HG03135 (cell line): ENCODE data around the gene TNPO3.

Experiments used
- ATAC-seq: cut with Tn5 transposase; IDR thresholded peaks from one replicate; pipeline ENCODE4 v1.9.1; 2021; ENCODE audit warnings: mild to moderate bottlenecking, moderate library complexity; ENCODE audit not compliant: unreplicated experiment

The TNPO3 gene

DNA sequence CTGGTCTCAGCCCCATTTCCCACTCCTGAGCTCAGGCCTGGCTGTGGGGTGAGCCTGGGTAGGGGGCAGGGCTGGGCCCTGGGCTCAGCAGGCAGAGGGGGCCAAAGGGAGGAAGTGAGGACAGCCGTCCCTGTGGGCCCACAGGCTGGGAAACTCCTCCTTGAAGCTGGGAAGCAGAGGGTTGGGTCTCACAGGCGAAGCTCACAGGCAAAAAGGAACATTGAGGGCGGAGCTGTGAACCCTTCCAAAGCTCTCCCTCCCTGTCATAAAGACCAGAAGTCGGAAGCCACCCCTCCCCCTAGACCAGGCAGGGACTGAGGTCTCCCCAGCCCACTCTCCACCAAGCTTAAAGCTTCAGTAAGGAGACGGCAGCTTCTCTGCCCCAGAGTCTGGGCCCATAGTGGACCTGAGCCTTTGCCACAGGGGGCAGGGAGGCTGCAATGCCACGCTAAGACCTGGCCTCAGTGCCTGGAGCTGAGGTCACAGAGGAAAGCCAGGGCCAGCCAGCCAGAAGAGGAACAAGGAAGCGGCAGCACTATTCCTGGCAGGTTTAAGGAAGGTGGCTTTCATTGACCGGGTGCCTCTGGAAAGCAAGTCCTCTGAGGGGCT lies 143.4 kb downstream of the TNPO3 start:
- ATAC-seq = no peak

DNA sequence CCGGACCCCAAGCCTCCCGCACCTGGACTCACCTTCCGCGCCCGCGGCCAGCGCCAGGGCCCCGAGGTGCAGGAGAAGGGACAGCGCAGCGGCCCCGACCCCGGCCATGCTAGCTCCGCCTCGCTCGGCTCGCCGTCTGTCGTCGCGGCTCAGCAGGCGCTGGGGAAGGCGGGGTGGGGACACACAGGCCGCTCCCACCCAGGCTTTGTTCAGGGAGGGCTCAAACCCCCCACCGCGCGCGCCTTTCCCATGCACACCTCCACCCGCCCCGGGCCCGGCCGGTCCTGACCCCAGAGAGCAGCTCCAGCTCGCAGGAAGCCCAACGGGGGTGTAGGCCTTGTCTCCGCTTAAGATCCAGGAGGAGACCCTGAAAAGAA lies 144.4 kb downstream of the TNPO3 start, which contains the start of gene KCP:
Gene KCP (minus strand): TSS at position 141 of the 377 bp plus-strand sequence. CDS start 33 bp downstream, at position 108.
- no peak for ATAC-seq

DNA sequence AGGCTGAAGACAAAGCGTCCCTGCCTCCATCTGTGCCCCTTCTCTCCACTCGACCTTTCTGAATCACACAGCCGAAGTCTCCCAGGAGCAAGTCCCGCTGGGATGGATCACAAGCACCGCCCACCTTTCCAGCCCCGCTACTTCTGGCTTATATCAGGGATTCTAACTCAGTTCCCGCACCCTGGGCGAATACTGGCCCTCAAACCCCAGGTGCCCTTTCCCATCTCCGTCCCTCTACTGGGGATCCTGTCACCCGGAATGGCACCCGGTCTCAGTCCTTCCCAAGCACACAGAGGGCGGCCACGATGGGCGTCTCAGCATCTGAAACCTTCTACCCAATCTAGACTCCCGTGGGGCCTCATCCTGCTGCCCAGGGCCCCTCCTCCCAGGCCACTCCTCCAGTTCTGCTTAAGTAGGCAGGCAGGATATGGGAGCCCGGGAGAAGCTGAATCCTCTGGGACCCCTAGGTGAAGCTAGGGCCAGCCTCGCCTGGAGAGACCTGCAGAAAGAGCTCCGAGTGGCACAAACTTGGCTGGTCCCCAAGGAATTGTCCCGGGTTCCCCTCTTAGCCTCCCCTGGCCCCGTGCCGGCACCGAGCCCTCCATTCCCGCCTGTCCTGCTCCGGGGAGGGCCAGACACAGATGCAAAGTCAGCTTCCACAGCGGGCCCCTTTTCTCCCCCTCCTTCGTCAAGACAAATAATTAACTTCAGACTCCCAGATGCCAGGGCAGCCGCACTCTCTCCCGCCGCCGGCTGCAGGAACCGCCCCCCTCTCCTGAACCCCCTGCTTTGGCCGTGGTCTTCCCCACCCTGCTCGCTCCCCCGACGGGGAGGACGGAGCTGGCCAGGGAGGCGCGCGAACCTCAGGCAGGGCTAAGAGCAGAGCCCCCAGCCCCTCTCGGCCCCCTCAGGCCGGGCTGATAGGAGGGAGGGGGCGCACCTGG lies 145.0 kb downstream of the TNPO3 start:
- no peak for ATAC-seq

DNA sequence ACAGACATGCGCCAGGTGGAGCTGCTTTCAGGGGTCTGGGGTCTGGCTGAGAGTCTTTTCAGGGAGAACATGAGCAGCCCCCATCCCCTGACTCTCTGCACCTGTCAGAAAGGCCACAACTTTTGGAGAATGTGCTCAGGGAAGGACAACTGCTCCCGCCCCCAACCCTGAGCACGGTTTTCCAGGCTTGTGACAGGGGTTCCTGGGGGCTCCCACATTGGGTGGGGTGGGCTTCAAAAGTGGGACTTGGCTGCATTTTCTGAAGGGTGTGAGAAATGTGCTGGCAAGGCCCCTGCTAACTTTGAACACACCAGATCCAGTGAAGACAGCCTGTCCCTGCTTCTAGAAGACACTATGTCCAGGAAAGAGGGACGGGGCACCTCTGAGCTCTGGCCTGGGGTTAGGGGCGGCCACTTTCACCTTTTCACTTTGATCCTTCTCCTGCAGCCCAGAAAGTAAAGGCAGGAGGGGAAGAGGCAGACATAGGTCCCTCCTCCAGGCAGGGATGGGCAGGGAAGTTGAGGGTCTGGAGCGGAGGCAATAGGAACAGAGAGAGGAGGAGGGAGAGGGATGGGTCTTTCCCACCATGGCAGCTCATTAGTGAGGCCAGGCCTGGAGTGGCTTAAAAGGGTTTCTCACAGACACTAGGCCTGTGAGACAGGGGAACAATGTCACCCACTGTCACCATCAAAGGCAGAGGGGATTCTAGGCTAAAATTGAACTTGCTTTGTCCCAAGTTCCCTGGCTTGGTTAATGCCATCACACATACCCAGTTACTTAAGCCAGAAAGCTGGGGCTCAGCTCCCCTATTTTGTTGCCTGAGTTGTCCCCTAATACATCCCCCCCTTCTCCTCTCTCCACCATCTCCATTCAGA lies 145.9 kb downstream of the TNPO3 start:
- no peak for ATAC-seq

DNA sequence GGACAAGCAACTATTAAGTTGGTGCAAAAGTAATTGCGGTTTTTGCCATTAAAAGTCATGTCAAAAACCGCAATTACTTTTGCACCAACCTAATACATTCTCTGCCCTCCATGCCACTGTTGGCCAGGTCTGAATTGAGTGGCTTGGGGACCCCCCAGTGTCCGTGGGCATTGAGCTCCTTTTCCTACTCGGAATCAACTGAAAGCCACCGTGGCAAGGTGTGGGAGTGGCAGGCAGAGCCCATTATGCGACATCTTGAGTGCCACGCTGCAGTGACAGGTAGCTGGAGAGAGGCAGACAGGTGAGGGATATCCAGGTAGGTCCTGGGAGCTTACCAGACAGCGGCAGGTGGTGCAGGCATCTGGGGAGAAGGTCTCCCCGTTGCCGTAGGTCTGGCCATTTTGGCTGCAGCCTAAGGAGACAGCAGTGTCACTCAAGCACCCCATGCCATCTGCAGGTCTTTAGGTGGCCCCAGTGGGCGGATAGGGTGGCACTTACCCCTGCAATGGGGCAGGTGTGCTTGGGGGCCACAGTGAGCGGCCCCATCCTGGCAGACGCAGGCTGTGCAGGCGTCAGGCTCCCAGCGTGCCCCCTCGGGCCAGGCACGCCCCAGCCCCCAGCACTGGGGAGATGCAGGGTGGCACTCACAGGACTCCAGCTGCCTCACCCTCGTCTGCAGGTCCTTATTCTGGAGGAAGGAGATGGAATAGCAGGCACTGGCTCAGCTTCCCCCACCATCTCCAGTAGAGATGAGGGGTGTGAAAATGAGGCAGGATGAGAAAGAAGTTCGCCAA lies 147.9 kb downstream of the TNPO3 start:
- no peak for ATAC-seq

DNA sequence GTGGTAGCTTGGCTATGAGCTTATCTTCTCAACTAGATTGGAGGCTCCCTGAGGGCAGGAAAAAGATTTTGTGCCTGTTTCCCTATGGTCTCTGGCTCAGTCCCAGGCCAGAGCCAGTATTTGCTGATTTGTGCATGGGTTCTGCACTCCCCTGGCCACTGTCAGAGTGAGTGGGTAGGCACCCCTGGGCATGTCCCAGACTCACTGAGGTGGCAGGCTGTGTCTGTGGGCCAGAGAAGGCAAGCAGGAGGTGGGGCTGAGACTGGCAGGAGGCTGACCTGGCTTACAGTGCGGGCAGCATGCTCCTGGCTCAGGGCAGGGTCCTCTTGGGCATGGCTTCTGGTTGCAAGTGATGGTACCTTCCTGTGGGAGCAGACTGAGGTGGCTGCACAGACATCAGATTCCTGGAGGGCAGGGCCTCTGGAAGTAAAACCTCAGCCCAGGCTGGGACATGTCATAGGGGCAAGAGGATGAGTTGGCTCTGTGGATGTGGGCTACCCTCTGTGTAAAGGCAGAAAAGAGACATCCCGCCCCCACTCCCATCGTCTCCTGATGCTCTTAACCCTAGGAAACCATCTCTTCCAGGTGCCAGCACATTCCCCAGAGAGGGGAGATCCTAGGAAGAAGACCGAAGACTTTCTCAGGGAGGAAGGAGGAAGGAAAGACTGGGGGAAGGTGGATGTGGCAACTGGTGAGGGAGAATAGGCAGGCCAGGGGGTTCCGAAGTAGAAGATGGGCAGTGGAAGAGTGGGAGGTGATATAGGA lies 148.7 kb downstream of the TNPO3 start:
- ATAC-seq = no peak

DNA sequence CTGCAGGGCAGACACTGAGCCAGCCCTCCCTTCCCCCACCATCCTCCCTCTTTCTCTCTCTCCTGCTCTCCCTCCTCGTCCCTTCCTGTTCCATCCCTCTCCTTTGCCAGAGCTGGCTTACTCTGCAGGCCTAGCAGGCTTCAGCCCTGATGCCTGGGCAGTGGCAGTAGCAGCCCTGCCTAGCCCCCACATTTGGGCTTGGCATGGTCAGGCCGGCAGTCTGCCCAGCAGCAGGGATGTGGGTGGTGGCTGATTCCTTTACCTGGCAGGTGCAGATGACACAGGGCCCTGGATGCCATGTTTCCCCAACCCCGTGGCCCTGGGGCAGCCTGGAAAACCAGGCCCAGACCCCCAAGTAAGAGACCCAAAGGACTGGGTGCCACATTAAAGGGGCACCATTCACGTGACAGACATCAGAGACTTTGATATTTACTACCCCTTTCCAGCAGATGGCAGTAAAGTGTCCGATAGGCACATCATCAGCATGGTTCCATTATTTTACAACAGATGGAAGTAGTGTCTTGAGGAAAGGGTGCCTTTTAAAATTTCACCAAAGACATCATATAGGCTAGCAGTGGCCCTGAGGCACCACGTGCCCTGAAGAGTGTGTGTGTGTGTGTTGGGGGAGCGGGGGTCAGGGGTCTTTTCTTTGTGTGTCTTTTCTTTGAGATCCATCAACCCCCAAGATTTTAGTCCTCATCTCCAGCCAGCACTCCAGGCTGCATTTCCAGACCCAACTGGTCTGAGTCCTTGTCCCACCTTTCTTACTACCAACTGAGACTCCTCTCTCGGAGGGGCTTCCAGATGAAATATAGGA lies 150.3 kb downstream of the TNPO3 start:
- ATAC-seq = no peak
